HG02943 (cell line): Measurements from ENCODE around the gene PPFIBP2.

Experiments
- ATAC-seq: cut with Tn5 transposase; IDR thresholded peaks from one replicate; pipeline ENCODE4 v1.9.1; 2021; ENCODE audit warnings: mild to moderate bottlenecking, low read depth, moderate library complexity; ENCODE audit not compliant: unreplicated experiment

PPFIBP2 gene

GRCh38 chr11:7593481-7593880 is 79.7 kb downstream of the PPFIBP2 start:
- no peak for ATAC-seq

- ATAC-seq, result no peak
These were observed 81.4 kb downstream of the PPFIBP2 start for GRCh38 chr11:7595016-7595866.

DNA sequence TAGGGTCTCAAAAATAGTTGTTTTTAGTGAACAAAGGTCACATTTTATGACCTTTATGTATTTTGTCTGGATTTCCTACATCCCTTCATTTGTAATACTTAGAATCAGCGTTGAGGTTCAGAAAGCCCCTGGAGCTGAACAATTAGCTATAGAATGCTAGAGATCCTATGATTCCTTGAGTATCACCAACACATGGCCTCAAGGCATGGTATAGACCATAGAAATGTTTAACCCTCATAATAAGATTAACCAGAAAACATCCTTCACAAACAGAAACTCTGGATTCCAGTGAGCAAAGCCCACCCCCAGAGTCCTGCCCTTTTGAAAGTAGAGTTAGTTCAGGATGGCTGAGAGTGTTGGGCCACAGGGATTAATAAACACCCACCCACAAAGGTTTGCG is 82.2 kb downstream of the PPFIBP2 start:
- ATAC-seq, result no peak

DNA sequence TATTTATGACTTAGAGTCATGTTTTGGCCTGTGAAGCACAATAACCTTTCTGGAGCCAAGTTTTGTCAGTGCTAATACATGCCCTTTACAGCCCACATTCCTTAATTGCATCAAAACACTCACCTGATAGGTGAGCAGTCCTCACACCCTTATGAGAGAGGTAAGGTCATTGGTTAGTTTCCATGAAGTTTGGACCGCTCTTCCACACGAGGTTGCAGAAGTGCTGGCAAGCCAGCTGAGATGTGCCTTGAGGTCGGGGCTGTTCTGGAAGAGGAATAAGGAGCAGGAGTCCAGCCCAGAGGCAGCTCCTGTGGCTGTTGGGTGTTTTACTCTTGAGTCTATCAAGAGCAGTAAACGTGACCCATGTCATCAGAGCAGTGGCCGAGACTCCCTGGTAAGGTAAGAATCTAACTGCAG is 83.2 kb downstream of the PPFIBP2 start:
- ATAC-seq, result no peak

DNA sequence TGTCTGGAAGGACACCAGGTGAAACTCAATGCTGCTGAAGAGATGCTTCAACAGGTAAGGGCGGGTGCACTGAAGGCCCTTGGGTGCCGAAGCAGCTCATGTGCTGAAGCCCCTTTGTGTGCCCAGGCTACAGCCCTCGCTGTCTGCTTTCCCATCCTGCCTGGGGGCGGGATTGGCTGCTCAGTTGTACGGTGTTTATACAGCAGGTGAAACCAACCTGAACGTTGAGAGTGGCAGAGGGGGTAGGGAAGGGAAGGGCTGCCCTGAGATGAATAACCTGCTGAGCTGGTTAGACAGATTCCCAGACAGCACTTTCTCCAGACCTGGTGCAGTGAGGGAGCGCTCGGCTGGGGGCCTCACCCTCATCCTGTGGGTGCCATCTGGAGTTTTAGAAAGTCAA is 83.8 kb downstream of the PPFIBP2 start:
- no peak for ATAC-seq

DNA sequence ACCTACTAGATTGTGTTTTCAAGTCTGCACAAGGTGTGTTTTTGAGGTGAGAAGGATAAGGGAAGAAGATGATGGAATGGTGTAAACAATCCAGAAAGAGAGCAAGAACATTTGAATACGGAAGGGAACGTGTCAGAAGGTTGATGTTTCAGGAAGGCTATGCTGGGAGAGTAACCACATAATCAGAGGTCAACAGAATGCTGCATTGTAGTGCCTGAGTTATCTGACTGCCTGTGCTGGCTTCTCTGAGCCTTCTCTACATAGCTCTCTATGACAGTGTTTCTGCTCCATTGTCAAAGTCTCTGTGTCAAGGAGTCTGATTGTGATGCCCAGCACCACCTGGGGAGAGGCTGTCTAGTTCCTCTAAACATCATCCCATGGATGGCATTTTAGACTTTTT is 85.4 kb downstream of the PPFIBP2 start:
- no peak for ATAC-seq

DNA sequence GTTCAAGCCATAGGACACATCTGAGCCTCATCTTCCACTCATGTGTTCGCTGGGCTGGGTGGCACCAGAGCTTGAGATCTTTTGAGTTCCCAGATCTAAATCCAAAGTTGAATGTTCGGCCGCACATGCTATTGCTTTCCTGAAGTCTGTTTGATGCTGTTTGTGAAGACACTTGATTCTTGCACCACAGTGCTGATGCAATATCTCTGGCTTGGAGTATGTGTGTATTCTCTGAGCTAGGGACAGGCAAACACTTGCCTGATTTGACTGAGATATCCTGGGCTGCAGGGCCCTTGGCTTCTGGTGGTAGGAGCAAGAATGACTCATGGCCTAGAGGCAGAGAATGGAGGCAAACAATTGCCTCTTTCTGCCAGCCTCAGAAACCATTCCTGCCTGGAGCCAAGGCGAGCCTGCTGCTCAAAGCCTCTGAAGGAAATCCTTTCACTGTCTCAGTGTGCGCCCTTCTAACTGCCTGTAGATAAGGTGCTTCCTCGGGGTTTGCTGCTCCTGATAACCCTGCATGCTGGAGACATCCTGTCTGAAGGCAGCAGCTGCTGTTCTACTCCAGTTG is 86.5 kb downstream of the PPFIBP2 start:
- no peak for ATAC-seq

DNA sequence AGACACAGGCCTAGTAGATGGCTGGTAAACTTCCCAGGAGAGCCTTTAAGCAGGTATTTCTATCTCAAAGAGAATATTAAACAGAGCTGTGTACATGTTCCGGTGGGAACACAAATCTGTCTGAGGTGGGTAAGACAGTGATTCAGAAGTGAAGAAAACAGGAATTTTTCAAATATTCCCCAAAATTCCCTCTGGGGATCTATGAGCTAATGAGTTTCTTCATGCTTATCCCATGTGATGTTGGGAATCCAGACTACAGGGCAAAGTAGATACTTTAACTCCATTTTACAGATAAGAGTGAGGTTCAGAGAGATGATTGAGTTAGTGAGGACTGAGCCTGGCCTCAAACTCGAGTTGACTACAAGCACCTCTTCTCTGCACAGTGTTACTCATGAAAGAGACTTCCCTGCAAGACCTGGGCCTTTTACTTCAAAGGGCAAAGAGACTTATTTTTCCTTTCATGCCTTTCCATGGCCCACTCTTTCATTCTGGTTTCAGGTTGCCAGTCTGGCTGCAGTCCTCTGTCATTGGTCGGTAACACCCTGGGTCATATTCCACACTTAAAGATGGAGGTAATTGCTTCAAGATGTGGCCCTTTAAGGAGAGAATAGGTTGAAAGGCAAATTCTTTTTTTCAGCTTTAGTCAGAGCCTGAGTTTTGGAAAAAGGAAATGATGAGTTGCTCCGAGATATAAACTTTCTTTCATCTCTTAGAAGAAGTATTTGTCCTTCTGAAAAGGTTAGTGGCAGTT is 89.4 kb downstream of the PPFIBP2 start:
- ATAC-seq, result no peak

DNA sequence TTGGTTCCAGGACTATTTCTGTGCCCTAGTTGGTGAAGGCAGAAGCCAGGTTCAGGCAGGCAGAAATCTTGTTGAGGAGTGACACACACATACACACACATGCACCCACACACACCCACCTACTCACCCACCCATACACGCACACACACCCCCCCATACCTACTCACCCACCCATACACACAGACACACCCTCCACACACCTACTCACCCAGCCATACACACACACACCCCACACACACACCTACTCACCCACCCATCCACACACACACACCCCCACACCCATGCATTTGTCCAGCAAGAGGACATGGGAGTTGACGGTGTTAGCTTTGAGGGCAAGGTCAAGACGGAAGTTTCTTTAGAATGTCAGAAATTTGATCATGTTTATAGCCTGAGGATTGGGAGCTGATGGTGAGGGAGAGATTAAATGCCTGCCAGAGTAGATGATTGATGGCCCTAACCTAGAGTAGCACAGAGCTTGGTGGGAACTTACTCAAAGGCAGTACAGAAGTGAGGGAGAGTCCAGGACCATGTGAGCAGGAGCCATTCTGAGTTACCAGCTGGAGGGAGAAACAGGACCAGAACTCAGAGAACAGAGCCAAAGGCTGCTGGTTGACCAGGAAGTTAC is 90.6 kb downstream of the PPFIBP2 start:
- ATAC-seq, result no peak

- no peak for ATAC-seq
These were observed 91.6 kb downstream of the PPFIBP2 start for GRCh38 chr11:7605186-7605943.

DNA sequence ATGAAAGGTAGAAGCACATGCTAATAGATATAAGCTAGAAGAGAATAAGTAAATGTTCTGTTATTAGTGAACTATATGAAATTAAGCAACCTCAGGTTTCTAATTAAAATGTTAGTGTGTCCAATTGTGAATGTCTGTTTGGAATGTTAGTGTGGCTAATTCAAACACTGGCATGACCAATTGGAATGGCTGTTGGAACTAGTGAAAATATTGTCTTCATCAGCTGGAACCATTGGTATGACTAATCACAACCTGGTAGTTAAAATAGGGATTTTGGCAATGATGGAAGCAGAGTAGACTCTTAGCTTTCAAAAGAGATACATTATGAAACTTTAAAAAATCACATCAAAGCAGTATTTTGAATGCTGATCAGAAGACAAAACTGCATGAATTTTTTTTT is 92.7 kb downstream of the PPFIBP2 start:
- ATAC-seq, result no peak

DNA sequence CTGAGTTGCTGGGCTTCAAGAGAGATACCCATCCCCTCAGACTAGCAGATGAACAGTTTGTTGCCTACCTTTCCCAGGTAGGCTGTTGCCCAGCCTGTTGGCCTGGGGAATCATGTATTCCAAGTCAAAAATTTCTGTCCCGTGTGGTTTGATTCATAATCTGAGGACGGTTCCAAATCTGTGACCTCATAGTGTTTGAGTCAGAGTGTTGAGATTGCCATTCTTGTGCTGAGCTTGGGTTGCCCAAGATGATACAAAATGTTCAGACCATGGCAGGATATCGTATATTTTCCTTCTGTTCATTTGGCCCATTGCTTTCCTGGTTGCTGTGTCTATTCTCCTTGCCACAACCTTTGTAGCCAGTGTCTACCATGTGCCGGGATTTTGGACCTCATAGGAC is 95.2 kb downstream of the PPFIBP2 start:
- ATAC-seq, result no peak

GRCh38 chr11:7609521-7609920 is 95.7 kb downstream of the PPFIBP2 start:
- no peak for ATAC-seq

GRCh38 chr11:7610393-7610792 is 96.6 kb downstream of the PPFIBP2 start:
- ATAC-seq, result no peak

DNA sequence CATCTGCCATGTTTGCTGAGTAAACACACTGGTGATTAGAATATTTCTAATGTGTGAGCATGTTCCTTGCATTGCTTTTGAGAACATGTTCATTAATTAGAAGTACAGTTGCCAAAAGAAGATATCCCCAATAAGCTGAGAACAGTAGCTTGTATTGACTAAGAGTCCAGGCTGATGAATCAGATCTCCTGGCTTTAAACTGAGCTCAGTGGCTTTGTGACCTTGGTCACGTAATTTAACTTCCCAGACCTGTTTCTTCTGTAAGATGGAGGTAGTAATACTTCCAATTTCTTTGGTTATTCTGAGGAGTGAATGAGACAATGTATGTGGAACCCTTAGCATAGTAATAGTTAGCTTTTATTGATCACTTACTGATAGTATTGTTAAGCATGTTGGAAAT is 97.6 kb downstream of the PPFIBP2 start:
- ATAC-seq, result no peak

DNA sequence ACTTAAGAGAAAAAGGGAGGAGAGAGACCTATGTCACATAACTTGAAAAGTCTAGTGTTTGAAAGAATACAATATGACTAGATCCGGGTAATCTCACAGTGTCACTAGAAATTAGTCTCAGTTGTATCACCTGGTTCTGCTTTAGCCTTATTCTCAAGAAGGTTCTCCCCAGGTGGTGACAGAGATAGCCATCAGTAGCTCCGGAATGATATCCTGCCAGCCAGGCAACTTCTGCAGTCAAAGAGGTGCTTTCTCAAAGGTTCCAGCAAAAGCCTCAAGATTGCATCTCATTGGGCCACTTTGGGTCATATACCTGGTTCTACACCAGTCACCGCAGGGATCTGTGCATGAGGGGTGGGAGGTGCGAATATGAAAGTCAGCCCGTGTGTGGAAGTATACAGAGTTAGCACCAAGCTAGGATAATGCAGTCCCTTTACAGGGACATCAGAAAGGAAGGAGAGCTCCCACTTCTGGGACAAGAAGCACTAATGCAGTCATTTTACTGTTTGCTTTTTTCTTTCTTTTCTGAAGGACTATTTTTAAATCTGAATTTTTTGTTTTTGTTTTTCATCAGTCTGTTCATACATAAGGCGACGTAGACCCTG is 98.4 kb downstream of the PPFIBP2 start:
- no peak for ATAC-seq

- no peak for ATAC-seq
These were observed 99.0 kb downstream of the PPFIBP2 start for GRCh38 chr11:7612661-7613393.

DNA sequence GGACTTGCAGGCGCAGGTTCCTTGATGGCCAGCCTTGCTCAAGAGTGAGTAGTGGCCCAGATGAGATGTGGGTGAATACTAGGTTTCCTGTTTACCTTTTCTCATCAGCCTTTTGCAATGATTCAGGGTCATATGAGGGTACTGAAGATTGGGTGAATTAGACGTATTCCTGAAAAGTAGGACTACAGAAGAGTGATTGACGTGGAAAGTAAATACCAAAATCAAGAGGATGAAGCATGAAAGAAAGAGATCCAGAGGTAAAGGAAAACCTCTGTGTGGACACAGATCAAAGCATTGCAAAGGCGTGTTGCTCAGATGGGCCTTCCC is 99.6 kb downstream of the PPFIBP2 start:
- ATAC-seq, result no peak

GRCh38 chr11:7614656-7615055 is 100.9 kb downstream of the PPFIBP2 start:
- ATAC-seq, result no peak
